22Rv1 (cell line): ENCODE measurements around the gene MIOS.

Experiments used
- H3K27ac ChIP-seq: fragments of 450-650 bp; 2 replicates; pipeline ENCODE4 v1.5.1; 2017
- ZFX ChIP-seq: fragments of 450-650 bp; IDR thresholded peaks from 2 replicates; pipeline ENCODE4 v1.6.1; 2017; ENCODE audit warnings: antibody characterized with exemption, borderline replicate concordance
- TF ChIP-seq, protein P1 (sequence below): fragments of 450-650 bp; IDR thresholded peaks from 2 replicates; pipeline ENCODE4 v1.5.1; 2017; ENCODE audit warnings: mild to moderate bottlenecking

MIOS gene

DNA sequence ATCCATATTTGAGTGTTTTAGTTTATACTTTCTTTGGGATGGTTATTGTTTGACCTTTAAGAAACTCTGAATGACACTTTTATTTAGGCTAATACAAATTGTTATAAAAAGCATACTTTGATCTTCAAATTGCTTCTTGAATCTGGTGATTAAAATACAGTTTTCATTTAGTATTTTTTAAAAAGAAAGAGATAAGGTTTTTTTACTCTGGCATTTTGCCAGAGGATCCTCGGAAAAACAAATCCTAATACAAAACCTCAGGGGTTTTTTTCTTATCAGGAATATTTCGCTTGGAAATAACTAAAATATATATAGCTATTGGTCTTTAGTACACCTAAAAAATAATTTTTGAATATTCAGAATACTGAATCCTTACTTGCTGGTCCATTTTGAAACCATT lies 17.0 kb downstream of the MIOS start:
- no peak for TF ChIP-seq ZFX
- TF ChIP-seq, protein P1, sequence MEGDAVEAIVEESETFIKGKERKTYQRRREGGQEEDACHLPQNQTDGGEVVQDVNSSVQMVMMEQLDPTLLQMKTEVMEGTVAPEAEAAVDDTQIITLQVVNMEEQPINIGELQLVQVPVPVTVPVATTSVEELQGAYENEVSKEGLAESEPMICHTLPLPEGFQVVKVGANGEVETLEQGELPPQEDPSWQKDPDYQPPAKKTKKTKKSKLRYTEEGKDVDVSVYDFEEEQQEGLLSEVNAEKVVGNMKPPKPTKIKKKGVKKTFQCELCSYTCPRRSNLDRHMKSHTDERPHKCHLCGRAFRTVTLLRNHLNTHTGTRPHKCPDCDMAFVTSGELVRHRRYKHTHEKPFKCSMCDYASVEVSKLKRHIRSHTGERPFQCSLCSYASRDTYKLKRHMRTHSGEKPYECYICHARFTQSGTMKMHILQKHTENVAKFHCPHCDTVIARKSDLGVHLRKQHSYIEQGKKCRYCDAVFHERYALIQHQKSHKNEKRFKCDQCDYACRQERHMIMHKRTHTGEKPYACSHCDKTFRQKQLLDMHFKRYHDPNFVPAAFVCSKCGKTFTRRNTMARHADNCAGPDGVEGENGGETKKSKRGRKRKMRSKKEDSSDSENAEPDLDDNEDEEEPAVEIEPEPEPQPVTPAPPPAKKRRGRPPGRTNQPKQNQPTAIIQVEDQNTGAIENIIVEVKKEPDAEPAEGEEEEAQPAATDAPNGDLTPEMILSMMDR, result no peak
- H3K27ac ChIP-seq, result no peak overlapping the region

DNA sequence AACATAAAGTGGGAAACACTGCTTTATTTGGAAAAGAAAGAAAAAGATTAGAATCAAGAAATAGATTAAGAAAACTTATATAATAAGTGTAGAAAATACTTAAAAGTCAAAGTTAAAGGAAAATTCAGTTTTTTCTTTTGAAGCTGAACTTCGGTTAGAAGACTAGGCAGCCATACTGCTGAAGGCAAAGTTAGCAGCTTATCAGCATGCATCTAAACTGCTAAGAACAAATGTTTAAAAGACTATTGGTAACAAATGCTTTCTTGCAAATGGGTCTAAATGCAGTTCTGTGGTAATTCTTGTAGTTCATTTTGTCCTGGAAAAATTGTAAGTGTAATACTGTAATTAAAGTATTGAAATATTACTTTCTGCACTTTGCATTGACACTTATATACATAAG lies 18.0 kb downstream of the MIOS start:
- TF ChIP-seq, protein P1, result no peak
- TF ChIP-seq ZFX, result no peak
- no peak overlapping the region for H3K27ac ChIP-seq

DNA sequence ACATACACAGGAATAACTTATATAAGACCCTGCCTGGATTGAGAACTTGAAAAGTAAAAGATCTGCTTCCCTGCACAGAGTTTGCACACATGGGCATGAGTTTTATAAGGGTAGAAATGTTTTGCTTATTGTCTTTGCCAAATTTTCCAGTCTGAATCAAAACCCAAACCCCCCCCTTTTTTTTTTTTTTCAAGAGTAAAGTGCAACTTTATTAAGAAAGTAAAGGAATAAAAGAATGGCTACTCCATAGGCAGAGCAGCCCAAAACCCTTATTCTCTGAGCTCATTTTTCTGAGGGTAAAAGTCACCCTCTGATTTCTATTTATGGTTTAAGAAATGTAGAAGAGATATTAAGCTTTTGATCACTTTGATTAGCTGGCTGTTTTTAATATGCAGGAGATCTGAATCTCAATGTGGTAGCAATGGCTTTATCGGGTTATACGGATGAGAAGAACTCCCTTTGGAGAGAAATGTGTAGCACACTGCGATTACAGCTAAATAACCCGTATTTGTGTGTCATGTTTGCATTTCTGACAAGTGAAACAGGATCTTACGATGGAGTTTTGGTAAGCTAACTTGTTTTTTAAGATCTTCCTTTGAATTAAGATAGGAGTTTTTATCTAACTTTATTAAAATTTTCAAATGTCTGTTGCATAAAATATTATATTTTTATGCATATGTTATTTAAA lies 18.7 kb downstream of the MIOS start:
- no peak overlapping the region for H3K27ac ChIP-seq
- TF ChIP-seq ZFX, result no peak
- TF ChIP-seq, protein P1, result no peak

DNA sequence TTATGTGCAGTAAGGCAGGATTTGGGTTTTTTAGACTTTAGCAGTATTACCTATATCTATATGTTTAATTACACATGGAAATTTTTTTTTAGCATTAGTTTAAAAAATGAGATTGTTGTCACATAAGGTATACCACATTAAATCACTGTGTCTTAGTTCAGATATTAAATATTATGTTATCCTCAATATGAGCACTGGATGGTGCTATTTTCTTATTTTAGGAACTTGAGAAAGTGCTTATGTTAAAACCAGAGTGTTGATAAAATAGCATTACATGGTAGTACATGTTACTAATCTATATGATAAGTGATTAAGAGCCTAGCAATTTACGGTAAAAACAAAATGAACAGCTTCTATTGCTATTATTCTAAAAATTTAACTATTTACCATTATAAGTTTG lies 28.8 kb downstream of the MIOS start:
- TF ChIP-seq ZFX, result no peak
- TF ChIP-seq, protein P1, result peak; percentile 71
- H3K27ac ChIP-seq, result no peak overlapping the region

DNA sequence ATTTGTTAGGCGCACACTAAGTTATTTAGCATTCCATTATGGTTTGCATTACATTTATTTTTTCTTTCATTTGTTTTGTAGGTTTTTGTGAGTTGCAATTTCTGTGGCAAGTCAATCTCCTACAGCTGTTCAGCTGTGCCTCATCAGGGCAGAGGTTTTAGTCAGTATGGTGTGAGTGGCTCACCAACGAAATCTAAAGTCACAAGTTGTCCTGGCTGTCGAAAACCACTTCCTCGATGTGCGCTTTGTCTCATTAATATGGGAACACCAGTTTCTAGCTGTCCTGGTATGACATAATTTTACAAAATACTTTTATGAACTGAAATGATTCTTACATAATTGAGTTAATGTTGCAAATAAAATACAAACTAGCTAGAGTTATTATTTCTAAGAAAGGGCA lies 29.5 kb downstream of the MIOS start:
- TF ChIP-seq, protein P1, result no peak
- TF ChIP-seq ZFX, result no peak
- no peak overlapping the region for H3K27ac ChIP-seq

DNA sequence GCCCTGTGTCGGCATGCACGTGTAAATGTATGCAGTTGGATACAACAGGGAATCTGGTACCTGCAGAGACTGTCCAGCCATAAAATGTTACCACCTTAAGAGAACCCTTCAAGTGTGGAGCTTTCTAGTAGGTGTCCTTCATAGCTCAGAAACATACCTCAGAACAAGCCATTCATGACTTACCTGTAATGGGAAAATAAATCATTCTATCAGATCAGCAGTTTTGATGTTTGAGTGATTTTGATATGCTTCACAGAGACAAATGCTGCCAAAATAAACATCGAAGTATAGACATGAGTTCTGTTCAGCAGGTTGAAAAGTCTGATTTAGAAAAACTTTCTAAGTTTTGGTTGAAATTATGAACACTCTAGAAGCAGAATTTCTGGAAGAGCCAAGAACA lies 40.3 kb downstream of the MIOS start:
- TF ChIP-seq, protein P1, result no peak
- TF ChIP-seq ZFX, result no peak
- H3K27ac ChIP-seq, result no peak overlapping the region

DNA sequence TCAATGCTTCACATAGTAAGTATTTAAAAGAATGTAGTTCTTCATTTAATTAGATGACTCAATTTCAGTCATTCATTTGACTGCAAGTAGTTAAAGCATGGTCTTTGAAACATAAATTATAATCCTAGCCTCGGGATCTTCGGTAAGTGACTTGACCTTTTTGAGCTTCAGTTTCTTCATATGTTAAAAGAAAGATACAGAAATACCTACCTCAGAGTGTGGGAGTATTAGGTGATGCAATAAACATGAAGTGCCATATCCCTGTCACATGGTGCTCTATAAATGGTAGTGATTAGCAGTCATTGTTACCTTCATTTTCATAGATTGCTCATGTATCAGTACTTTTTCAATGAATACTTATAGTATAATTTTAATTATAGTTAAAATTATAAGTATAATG lies 42.6 kb downstream of the MIOS start:
- TF ChIP-seq, protein P1, result no peak
- no peak for TF ChIP-seq ZFX

More for the DNA sequence above, 42.6 kb downstream of the MIOS start:
- H3K27ac ChIP-seq, result no peak overlapping the region
